GM21786 (cell line): ENCODE results near the gene R3HDM2.
"Not testable (repeated sequence)": the region's sequence is repeated elsewhere in the genome, so short reads cannot be mapped to it uniquely, and the experiment has no call there.

Experiments
- ATAC-seq: cut with Tn5 transposase; IDR thresholded peaks from one replicate; pipeline ENCODE4 v1.9.1; 2021; ENCODE audit not compliant: unreplicated experiment

The R3HDM2 gene

DNA sequence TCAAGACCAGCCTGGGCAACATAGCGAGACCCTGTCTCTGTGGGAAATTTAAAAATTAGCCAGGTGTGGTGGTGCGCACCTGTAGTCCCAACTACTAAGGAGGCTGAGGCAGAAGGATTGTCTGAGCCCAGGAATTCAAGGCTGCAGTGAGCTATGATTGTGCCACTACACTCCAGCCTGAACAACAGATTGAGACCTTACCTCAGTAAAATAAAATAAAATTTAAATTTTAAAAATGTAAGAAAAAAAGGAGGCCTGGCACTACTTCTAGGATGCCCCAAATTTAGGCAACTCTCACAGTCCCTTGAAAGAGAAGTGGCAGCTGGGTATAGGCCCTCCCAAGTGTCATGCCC lies 23.3 kb upstream of the R3HDM2 start:
- ATAC-seq: no peak

DNA sequence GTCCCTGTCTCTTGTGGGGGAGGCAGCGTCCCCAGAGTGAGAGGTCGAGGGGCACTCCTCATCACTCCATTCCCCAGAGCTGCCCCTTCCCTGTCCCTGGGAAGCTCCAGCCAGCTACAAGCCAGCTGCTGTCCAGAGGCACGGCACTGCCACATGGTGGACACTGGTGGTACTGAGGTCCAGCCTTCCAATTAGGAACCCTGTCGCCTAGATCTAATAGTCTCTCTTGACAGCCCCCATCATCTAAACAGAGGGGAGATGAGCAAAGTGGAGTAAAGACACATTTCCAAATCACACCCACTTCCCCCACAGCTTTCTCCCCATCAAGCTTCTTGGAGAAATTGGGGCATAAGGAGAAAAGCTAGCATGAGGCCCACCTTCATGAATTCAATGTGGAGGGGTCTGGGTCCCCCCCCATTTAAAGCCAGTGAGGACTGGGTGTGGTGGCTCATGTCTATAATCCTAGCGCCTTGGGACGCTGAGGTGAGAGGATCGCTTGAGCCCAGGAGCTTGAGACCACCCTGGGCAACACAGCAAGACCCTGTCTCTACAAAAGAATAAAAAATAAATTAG lies 22.2 kb upstream of the R3HDM2 start:
- ATAC-seq: peak; percentile 48

DNA sequence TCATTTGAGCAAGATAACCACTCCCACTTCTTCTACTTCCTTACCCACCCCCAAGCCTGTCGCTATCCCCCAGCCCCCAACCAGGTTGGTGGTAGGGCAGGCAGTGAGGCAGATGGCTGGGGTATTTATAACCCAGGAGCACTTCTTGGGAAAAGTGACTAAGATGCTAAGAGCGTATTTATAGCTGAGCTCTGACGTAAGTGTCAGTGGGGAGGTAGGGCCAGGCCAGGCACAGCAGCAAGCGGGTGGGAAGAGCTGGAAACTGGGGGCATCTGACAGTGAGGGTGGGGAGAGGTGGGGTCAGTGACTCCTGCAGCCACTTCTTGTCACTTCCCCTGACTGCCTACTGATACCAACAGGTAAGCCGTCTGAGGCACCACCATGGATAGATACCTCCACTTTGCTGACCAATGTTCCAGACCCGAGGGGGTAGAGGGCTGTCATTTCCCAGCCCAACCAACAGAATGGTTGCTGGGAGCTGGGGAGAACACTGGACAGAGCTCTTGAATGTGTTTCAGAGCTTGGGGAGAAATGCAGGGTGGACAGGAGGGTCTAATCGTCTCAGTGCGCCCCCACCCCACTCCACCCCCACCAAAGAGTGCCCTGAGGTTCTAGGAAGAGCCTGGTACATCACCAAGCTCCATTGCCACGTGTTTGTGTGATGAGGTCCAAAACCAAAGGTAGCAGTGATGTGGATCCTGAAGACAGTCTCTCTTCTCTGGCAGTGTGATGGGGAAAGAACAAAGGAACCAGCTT lies 21.5 kb upstream of the R3HDM2 start:
- ATAC-seq: peak; percentile 2

DNA sequence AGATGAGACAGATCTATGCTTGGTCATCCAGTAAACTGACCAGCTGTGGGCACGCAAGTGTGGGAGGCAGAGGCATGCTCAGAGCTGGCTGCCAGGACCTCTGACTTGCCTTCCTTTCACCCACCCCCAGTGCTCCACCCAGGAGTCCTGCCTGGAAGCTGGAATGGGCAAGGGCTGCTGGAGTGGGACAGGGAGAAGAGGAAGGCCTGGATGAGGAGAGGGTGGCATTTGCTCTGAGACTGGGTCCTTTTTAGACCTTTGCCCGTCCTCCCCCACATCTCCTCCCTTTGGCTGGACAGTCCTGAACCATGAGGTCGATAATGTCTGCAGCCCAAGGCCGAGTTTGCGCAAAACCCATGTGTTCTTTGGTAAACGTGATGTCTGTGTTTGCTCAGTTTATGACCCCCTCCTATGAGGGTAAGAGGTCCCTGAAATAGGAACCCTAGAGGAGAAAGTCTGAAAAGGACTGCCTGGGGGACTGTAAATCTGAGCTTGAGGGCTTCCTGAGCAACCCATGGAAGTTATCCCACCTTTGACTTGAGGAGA lies 20.5 kb upstream of the R3HDM2 start:
- ATAC-seq: no peak

DNA sequence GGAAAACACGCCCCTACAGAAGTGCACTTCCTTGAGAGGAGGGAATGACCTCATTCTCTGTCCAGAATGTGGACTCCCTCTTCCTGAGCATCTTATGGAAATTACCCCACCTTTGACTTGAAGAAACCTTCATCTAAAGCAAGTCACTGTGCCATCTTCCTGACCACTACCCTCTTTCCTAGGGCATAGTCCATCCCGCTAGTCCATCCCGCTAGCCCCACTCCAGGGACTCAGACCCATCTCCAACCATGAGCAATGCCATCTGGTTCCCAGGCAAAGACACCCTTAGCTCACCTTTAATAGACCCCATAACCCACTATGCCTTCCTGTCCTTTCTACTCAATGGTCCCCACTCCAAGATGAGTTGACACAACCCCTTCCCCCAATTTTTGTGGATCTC lies 19.2 kb upstream of the R3HDM2 start:
- ATAC-seq: no peak

DNA sequence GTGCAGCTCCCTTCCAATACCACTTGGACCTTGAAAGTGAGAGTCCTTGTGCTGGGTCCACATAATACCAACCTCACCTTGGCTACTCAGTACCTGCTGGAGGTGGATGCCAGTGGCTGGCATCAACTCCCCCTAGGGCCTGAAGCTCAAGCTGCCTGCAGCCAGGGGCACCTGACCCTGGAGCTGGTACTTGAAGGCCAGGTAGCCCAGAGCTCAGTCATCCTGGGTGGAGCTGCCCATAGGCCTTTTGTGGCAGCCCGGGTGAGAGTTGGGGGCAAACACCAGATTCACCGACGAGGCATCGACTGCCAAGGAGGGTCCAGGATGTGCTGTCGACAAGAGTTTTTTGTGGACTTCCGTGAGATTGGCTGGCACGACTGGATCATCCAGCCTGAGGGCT lies 18.5 kb upstream of the R3HDM2 start:
- no peak for ATAC-seq

DNA sequence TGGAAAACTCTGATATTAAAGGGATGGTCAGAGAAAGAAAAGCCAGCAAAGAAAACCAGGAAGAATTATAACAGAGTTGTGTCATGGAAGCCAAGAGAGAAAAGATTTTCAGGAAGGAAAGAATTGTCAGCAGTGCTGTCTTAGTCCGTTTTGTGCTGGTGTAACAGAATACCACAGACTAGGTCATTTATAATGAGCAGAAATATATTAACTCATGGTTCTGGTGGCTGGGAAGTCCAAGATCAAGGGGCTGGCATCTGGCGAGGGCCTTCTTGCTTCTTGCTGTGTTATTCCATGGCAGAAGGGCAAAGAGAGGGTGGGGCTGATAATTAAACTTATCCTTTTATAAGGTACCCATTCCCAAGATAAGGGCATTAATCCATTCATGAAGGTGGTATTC lies 17.8 kb upstream of the R3HDM2 start:
- ATAC-seq: no peak

DNA sequence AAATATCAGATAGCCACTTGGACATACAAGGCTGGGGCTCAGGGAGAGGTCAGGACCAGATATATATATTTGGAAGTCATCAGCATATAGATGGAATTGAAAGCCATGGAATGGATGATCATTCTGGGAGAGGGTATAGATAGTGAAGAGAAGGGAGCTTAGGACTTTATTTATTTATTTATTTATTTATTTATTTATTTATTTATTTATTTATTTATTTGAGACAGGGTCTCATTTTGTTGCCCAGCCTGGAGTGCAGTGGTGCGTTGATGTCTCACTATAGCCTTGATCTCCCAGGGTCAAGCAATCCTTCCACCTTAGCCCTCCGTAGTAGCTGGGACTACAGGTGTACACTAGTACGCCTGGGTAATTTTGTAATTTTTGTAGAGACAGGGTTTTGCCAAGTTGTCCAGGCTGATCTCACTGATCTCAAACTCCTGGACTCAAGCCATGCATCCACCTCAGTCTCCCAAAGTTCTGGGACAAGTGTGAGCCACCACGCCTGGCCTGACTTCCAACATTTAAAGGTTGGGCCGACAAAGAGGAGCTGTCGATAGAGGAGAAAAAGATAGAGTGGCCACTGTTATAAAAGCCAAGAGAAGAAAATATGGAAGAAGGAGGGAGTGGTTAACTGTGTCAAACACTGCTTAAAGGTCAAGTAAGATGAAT lies 15.6 kb upstream of the R3HDM2 start:
- ATAC-seq: no peak

DNA sequence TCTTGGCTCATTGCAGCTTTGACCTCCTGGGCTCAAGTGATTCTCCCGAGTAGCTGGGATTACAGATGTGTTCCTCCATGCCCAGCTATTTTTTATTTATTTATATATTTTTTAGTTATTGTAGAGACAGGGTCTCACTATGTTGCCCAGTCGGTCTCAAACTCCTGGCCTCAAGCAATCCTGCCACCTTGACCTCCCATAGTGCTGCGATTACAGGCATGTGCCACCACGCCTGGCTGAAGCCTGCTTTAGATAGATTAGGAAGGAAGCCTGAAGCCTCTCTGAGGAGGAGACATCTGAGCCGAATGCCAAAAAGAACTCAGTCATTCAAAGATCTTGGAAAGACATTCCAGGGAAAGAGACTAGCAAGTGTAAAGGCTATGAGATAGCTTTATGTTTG lies 13.9 kb upstream of the R3HDM2 start:
- no peak for ATAC-seq

DNA sequence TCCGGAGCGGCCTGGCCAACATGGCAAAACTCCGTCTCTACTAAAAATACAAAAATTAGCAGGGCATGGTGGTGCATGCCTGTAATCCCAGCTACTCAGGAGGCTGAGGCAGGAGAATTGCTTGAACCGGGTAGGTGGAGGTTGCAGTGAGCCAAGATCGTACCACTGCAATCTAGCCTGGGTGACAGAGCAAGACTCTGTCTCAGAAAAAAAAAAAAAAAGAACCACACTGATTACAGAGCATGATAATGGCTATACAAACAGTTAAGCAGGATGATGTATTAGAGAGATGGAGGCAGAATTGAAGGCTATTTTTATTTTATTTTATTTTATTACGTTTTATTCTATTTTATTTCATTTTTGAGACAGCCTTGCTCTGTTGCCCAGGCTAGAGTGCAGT lies 13.5 kb upstream of the R3HDM2 start:
- not testable (repeated sequence) for ATAC-seq

DNA sequence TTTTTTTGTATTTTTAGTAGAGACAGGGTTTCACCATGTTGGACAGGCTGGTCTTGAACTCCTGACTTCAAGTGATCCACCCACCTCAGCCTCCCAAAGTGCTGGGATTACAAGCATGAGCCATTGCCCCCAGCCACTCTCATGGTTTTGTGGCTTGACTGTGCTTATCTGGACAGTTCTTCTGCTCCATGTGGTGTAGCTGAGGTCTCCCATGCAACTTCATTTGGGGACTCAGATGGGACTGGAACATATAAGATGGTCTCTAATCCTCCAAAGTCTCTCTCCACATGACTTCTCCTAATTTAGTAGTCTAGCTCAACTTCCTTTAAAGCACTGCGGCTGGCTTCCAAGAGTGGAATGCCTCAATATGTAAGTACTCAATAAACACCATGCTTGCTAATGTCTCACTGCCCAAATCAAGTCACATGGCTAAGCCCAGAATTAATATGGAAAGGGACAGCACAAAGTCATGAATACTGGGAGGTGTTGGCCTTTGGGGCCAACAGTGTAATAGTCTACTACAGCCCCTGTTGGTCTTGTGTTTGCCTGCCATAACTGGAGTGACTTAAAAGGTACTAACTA lies 11.1 kb upstream of the R3HDM2 start:
- no peak for ATAC-seq

DNA sequence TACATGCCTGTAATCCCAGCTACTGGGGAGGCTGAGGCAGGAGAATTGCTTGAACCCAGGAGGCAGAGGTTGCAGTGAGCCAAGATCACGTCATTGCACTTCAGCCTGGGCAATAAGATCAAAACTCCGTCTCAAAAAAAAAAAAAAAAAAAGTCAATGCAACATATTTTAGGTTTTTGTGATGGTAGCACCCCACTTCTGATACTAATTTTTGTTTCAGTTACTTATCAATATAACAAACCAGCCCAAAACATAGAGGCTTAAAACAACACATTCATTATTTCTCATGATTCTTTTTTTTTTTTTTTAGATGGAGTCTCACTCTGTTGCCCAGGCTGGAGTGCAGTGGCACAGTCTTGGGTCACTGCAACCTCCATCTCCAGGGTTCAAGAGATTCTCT lies 10.6 kb upstream of the R3HDM2 start:
- not testable (repeated sequence) for ATAC-seq

DNA sequence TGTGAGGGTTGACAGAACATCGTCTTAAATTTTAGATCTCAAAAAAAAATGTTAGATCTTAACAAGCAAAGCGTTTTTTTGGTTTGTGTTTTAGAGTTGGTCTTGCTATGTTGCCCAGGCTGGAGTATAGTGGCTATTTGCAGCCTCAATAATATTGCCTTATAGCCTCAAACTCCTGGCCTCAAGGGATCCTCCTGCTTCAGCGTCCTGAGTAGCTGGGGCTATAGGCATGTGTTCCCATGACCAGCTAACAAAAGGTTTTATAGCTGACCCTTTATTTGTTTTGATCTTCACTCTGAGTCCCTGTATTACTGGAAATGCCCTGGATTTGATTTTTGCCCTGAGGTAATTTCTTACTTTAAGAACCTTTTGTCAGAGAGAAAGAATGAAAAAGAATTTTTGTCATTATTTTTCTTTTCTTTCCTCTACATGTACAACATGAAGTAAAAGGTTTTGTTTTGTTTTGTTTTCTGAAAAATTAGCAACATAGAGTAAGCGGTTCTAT lies 9.0 kb upstream of the R3HDM2 start:
- no peak for ATAC-seq

DNA sequence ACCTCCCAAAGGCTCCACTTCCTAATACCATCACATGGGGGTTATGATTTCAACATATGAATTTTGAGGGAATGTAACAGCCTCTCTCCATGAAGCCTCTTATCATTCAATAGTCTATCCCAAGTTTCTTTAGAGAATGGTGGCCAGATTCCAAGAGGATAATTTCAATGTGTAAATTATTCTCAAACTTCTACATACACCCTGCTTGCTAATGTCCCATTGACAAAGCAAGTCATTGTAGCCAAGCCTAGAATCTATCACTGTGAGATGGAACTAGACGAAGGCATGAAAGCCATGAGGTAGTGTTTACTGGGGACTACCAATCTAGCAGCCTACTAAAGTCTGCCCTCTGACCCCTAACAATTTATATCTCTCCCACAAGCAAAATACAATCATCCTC lies 7.6 kb upstream of the R3HDM2 start:
- ATAC-seq: no peak

DNA sequence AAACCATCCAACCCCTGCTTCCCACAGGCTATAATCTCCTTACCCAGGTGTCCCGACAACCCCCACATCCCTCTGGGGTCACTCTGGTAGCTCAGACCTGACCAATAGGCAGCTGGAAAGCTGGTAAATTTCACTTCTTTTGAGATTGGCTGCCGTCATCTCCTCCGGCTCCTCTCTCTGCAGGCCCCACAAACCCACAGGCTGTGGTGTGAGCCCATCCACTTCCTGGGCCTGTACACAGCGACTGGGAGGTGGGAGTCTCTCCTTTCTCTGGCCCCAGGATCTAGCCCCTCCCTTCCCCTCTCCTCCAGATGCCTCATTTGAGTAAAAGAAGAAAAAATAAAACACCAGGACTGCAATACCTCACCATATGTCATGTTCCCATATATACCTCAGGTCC lies 4.5 kb upstream of the R3HDM2 start:
- ATAC-seq: no peak

DNA sequence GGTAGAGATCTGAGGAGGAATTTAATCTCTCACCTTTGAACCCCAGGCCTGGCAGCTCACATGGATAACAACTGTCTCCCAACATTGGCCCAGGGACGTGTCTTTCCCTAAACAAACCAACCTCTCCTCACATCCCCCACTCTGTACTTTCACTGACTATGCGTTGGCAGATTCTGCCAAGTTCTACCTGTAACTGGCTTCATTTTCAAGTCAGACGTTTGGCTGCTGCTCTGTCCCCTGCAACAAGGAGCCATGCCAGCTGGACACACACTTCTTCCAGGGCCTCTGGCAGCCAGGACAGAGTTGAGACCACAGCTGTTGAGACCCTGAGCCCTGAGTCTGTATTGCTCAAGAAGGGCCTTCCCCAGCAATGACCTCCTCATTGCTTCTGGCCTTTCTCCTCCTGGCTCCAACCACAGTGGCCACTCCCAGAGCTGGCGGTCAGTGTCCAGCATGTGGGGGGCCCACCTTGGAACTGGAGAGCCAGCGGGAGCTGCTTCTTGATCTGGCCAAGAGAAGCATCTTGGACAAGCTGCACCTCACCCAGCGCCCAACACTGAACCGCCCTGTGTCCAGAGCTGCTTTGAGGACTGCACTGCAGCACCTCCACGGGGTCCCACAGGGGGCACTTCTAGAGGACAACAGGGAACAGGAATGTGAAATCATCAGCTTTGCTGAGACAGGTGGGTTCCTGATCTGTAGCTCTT lies 3.8 kb upstream of the R3HDM2 start, which contains the start of gene INHBC:
Gene INHBC (plus strand): TSS at position 268 of the 707 bp plus-strand sequence. CDS start 103 bp downstream, at position 371.
- ATAC-seq: no peak

DNA sequence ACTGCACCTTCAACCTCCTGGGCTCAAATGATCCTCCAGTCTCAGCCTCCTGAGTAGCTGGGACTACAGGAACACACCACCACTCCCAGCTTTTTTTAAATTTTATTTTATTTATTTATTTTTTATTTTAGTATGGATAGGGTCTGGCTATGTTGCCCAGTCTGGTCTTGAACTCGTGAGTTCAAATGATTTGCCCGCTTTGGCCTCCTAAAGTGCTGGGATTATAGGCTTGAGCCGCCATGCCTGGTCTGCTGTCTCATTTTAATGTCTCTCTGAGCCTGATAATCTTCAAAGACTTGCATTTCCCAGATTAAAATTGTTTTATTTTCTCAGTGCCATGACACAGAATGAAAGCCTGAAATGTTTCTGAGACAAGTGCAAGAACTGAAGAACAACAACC lies 2.5 kb upstream of the R3HDM2 start:
- no peak for ATAC-seq

DNA sequence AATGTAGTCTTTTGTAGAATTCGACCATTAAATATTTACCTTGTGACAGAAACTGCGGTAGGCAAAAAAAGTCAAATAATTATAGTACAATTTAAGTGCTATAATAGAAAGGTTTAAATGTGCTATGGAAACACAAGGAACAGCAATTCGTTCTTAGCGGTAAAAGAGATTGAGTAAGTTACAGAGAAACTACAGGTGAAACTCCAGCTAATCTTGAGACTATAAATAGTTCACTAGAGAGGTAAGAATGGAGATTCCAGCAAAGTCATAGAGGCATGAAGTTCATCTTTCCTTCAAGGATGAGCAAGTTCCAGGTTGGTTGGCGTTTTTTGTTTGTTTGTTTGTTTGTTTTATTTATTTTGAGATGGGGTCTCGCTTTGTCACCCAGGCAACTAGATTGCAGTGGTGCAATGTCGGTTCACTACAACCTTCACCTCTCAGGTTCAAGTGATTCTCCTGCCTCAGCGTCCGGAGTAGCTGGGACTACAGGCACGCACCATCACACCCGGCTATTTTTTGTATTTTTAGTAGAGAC lies 878 bp upstream of the R3HDM2 start:
- ATAC-seq: no peak

DNA sequence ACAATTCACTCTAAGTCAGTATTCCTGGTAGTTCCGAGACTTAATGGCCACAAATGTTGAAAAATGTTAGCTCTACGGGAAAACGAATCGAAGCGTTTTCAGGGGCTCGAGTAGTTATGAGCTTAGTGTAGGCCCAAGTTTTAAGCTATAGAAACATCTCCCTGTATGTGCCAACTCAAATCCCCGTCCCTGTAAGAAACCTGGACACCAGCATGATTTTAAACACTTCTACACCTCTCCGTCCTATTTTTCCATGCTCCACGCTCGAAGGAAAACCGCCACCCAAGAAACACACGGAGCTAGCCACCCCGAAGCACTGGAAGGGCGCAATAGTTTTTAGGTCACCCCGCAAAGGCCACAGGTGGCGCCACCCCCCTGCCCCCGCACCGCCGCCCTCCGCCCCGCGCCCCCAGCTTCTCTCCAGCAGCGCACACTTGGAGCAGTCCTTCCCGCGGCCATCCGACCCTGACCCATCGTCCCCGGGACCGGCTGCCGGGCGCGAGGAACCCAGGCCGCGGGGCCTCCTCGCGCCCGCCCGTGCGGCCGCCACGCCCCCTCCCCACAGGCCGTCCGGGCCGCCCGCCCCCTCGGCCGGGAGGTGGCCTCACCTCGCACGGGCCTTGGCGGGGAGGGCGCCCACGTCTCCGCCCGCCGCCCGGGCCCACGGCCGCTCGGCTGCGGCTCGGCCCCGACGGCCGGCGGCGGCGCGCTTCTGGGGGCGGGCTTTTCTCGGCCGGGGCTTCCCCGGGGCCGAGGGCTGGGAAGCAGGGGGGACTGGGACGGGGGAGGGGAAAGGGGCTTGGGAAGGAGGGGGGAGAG lies 522 bp downstream of the R3HDM2 start:
- ATAC-seq: peak; percentile 43
